ENCODE results near the gene IP6K1. TPM values are rescaled to one million over a fixed set of nuclear protein-coding genes. Genes with fewer than 3 reads are reported as not detected.

The IP6K1 gene
- total RNA-seq, 1 experiment from 2014 or later = 42.2 TPM

GRCh38 chr3:49805367-49805782 is 19.0 kb upstream of the IP6K1 start:
- Mint-ChIP-seq H3K4me3 (no peak overlapping the region; a peak in 1 of 5 replicates), H3K36me3 (ENCODE audit: insufficient read depth in 1 of 3, low read depth in 3 of 3) (no peaks in the 10 kb centered on the region), H3K27ac (no peak overlapping the region; a peak in 1 of 7 replicates), H3K9me3 (no peaks in the 10 kb centered on the region), H3K4me1 (peaks cover 31% of the 10 kb centered on the region in 2 experiments), H3K27me3 (ENCODE audit: low read depth) (peaks cover 40% of the 10 kb centered on the region)
- H2BK20ac ChIP-seq (ENCODE audit: low read depth, low read length, poor library complexity, severe bottlenecking) = no peak overlapping the region
- H2BK5ac ChIP-seq (ENCODE audit: insufficient read length, low read length) = no peak overlapping the region
- no peak overlapping the region for H2AFZ ChIP-seq (ENCODE audit: low read length)
- H4K91ac ChIP-seq (ENCODE audit: insufficient read length, low read depth, low read length) = no peak overlapping the region
- H3K23me2 ChIP-seq (ENCODE audit: insufficient read length, low read depth, low read length, poor library complexity, severe bottlenecking) = peaks cover 14% of the 10 kb centered on the region
- no peak overlapping the region for H3K27ac ChIP-seq (ENCODE audit: insufficient read length, low read depth, low read length)
- H2BK12ac ChIP-seq (ENCODE audit: insufficient read length, low read depth, low read length) = no peak overlapping the region
- H3K56ac ChIP-seq (ENCODE audit: insufficient read length, low read depth, low read length) = no peak overlapping the region
- peaks cover 8% of the 10 kb centered on the region; the same call in 1 of the 2 replicates for H3K4me1 ChIP-seq (ENCODE audit: insufficient read depth, low read length)
- no peak for DNase-seq
- H3K23ac ChIP-seq (ENCODE audit: insufficient read length, low read depth, low read length) = no peak overlapping the region
- no peak overlapping the region for H3K14ac ChIP-seq (ENCODE audit: insufficient read depth, low read length)
- H3K9me3 ChIP-seq (ENCODE audit: control insufficient read depth, low read depth, low read length) = no peaks in the 10 kb centered on the region
- no peak for TF ChIP-seq CTCF (conservative IDR thresholded peaks at IDR 0.05)
- no peak overlapping the region for H3K9ac ChIP-seq (ENCODE audit: extremely low read depth, insufficient read length, low read length)
- no peaks in the 10 kb centered on the region for H3K79me1 ChIP-seq (ENCODE audit: insufficient read depth, low read depth, low read length, poor library complexity, severe bottlenecking)
- no peaks in the 10 kb centered on the region for H4K20me1 ChIP-seq (ENCODE audit: control insufficient read depth, insufficient read depth, insufficient read length)
- H4K8ac ChIP-seq (replicated peaks; ENCODE audit: insufficient read length, low read depth, low read length) = no peak overlapping the region
- no peak overlapping the region for H2AK5ac ChIP-seq (ENCODE audit: insufficient read length, low read length)
- no peak overlapping the region for H3T11ph ChIP-seq (ENCODE audit: low read length)
- H3K18ac ChIP-seq (ENCODE audit: insufficient read length, low read depth, low read length) = no peak overlapping the region
- no peak overlapping the region for H3K4ac ChIP-seq (ENCODE audit: low read depth, low read length)
- no peak overlapping the region for H2BK120ac ChIP-seq (ENCODE audit: low read depth, low read length, poor library complexity, severe bottlenecking)
- WGBS (ENCODE audit: extremely low coverage, insufficient read length, low lambda C conversion rate) = no CpG with 5 or more reads among the region's 3 CpGs
- H3K4me2 ChIP-seq (ENCODE audit: insufficient read depth, insufficient read length, low read length) = no peak overlapping the region
- no peaks in the 10 kb centered on the region; the same call in 1 of the 2 replicates for H3K27me3 ChIP-seq (ENCODE audit: insufficient read depth, low read length)
- H3K79me2 ChIP-seq (ENCODE audit: insufficient read depth, low read length) = no peaks in the 10 kb centered on the region
- no peak overlapping the region for H2BK15ac ChIP-seq (ENCODE audit: low read depth, low read length)
- no peak overlapping the region for H4K5ac ChIP-seq (ENCODE audit: insufficient read length, low read depth, low read length)
